GM21717 (cell line): ENCODE results near the gene TMEM132C.

Source experiments
- ATAC-seq: cut with Tn5 transposase; IDR thresholded peaks from one replicate; pipeline ENCODE4 v1.9.1; 2021; ENCODE audit warnings: mild to moderate bottlenecking, moderate library complexity; ENCODE audit not compliant: unreplicated experiment

Gene TMEM132C

GRCh38 chr12:128745772-128746689, 479.1 kb downstream of the TMEM132C start:
- ATAC-seq = no peak

GRCh38 chr12:128747441-128747840, 480.5 kb downstream of the TMEM132C start:
- no peak for ATAC-seq

- ATAC-seq = no peak
Measured at GRCh38 chr12:128752386-128752785, 485.4 kb downstream of the TMEM132C start.

GRCh38 chr12:128753438-128753837, 486.5 kb downstream of the TMEM132C start:
- ATAC-seq = no peak

GRCh38 chr12:128754275-128754674, 487.3 kb downstream of the TMEM132C start:
- no peak for ATAC-seq

GRCh38 chr12:128755566-128755965, 488.6 kb downstream of the TMEM132C start:
- no peak for ATAC-seq
